Stimulated activated CD4-positive, alpha-beta T cell treated with anti-CD3 and anti-CD28 coated beads, Interleukin-4, amount 100 ng/mL, for 24 hours (primary cell): Measurements from ENCODE around the gene DNAH5.
"Not testable (repeated sequence)": the region's sequence is repeated elsewhere in the genome, so short reads cannot be mapped to it uniquely, and the experiment has no call there.

Source experiments
- DNase-seq: peaks from one replicate; pipeline ENCODE4 v3.0.0-alpha.2; 2020

Gene DNAH5

DNA sequence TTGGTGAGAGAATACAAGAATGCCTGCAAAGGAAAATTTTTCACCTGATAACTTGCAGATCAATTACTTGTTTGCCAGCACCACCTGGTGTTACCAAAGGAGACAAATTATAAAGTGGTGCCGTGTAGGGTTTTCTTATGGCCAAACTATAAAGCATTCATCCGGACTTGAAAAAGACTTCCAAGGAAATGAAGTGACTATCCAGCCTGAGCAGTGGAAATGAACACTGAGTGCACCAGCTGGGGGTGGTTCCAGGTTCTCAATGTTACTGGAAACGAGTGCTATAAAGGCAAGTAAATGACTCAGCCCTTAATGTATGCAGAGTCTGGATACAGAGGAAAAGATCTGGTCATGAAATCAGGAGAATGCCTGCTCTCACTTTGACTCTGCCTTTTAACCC lies 113.1 kb downstream of the DNAH5 start:
- DNase-seq: no peak

DNA sequence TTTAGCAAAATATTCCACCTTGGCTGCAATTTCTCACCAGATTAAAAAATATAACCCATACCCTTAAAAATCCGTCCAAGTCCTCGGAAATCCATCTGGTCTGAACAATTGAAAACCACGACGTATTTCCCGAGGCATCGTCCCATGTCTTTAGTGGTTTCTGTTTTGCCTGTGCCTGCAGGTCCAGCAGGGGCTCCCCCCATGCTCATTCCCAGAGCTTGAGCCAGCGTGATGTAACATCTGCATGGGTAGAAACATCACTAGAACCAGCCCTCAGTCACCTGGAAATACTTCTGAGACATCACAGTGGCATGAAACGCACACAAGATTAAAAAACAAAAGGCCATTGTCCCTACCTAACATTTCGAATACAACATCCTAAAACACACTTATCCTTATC lies 114.0 kb downstream of the DNAH5 start:
- DNase-seq: no peak

DNA sequence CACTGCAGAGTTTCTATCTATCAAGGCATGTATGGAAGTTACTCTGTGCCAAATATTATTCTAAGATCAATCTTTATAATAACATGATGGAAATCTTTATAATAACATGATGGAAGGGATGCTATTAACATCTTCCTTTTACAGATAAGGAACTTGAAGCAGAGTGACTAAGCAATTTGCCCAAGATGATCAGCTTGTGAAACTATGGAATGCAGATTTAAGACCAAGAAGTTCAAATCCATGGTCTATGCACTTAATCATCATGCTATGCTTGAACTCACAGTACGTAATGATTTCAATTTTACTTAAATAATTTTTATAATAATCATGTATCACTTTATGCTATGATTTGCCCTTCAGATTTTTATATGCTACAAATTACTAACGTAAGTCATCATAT lies 123.1 kb downstream of the DNAH5 start:
- no peak for DNase-seq

DNA sequence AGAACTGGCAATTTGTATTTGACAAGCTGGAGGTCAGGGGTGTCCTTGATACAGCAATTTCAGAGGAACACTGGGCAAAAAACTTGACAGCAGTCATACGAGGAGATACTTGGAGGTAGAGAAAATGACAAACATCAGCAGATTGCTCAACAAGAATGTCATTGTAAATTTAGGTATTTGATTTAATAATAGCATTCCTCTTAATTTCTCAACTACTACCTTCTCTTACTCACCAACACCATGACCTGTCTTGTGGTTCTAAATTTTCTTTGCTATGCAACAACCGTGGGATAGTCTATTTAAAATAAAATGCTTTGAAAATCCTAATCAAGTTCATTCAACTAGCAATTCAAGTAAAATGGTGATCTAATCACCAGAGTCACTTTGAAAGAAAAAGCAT lies 128.4 kb downstream of the DNAH5 start:
- no peak for DNase-seq

DNA sequence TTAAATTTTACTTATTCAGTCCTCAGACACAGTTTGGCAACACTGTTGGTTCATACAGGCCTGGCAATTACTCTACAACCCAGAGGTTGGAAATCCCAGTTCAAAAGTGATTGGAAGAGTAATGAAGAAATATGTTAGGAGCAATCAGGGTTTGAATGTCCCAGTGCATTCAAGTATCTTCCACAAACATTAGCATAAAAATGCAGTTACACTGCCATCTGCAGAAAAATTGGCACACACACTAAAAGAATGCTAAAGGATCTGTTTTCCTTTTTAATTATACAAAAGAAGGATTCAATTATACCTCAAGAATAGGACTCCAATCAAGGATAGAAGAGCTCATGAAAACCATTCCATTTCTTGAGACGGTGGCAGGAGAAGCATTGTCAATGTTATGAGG lies 130.2 kb downstream of the DNAH5 start:
- no peak for DNase-seq

DNA sequence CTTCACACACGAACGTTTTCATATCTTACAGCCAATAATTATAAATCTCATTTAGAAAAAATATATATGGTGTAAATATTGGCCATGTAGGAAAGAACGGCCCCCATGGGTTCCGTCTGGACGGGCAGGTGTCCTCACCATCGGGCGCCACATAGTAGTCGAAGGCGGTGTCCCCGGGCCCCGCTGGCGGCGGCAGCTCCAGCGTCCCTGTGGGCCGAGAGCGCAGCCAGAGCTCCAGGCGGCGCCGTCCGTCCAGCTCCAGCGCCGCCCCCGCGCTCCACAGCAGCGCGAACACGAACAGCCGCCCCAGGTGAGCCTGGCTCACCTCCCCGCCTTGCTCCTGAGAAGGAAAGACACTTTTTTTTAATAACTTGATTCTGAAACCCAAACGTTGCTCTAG lies 134.6 kb downstream of the DNAH5 start:
- no peak for DNase-seq

DNA sequence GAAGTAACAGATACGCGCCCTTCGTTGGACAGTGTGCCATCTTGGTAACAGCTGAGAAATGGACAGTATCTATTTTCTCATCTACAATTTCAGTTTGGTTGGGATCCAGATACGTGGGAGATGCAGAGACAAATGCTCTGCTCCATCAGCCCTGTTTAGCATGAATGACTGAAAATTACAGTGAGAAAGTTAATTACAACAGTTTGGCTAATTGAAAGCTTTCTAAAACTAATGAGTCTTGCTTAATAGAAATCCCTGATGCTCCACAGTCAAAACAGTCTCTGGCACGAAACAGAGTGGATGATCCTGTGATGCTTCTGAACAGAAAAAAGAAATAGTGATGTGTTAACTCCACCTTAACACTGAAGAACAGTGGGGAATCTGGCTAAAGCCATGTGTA lies 140.2 kb downstream of the DNAH5 start:
- DNase-seq: no peak

DNA sequence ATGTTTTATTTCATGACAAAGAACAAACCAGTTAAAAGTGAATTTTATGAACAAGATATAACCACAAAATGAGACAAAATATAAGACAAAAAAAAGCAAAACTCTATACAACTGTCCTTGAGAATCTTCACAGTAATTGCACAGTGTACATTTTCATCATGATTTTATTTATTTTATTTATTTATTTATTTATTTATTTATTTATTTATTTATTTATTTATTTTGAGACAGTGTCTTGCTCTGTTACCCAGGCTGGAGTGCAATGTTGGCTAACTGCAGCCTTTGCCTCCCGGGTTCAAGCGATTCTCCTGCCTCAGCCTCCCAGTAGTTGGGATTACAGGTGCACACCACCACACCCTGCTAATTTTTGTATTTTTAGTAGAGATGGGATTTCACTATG lies 145.9 kb downstream of the DNAH5 start:
- not testable (repeated sequence) for DNase-seq

DNA sequence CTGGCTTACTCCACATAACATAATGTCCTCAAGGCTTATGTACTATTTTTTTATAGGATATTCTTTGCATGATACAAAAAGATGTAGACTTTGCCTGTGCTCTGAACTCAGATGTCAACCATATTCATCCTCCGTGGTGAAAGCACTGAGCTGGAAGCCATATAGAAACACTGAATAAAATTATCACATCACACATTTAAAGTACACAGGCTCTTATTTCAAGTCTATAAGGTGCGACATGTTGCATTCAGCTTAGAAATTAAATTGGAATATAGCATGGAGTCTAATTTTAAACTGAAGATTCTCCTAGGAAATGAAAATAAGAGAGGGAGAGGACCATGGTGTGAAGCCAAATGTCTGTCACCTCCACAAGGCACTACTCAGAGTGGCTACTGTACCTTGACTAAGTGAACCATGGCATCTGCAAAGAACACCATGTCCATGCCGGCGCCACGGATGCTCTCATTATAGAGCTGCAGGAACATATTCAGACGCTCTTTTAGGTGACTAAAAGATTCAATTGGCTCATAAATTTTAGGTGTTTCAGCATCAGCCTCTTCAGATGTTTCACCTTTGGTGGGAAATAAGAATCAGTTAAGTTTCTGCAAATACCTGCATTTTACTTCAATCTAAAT lies 158.6 kb downstream of the DNAH5 start:
- no peak for DNase-seq

DNA sequence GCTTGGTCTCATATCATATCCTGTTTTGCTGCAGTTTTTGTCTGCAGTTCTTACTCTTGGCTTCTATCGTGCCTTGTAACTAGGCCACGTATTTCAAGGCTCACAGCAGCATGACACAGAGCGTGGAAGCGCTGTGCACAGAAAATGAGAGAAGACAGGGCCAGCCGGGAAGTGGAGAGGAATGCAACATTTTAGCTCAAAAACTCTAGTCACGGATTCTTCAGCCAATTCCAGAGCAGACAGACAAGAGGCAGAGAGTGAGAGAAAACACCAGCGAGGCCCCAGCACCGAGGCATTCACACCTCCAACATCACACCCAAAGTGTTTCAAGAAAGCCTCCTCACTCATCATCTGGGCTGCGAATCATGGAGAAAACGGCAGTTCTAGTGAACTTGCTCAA lies 160.8 kb downstream of the DNAH5 start:
- DNase-seq: no peak

DNA sequence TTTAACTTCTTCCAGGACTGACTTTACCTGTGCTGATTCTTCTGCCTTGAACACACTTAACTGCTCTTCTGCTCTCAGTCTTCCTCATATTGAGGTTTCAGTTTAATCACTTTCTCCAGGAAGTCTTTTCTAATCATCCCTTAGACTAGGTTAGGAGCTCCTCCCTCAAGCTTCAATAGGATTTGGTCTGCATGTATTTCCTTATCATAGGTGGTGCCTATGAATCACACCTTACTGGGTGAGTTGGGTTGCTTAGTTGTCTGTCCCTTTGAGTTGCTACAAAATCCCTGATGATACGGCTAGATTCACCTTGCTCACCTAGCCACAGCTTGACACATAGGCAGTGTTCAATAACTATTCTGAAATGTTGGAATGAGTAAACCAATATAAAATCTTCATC lies 164.4 kb downstream of the DNAH5 start:
- DNase-seq: no peak

DNA sequence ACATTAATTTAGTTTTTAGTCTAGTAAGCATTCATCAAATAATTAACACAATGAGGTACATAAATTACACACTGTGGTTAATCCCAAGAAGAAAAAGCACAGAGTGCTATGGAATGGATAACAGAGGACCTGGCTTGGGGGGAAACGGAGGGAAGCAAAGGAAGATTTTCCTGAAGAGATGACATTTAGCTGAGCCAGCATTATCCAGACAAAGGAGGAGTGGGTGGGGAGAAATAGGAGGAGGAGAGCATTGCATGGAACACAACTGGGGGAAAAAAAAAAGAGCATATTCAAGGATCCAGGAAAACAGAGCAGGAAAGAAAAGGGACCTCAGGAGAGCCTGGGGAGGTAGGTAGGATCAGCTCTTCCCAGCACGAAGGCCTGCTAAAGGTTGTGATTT lies 170.8 kb downstream of the DNAH5 start:
- no peak for DNase-seq

DNA sequence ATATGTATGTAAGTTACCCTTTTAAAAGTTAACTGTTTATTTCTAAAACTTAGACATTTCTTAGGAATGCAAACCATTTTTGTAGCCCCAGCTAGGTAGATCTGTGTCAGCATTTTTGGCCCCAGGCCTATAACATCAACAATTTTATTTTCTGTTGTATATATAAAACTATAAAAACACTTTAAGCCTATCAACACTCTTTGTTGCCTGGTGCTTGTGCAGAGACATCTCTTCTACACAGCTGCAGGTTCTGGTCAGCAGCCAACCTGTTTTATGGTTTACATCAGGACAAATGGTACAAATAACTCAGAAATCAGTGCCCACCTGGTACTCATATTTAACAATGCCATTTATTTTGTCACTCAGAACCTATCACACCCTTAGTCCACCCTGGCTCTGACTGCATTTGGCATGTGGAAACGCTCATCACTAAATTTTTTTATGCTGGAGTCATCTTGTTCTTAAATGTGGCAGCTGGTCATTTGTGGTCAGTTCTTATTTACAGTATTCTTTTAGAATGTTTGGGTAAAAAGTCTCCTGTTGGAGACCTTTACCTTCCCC lies 173.4 kb downstream of the DNAH5 start:
- no peak for DNase-seq

DNA sequence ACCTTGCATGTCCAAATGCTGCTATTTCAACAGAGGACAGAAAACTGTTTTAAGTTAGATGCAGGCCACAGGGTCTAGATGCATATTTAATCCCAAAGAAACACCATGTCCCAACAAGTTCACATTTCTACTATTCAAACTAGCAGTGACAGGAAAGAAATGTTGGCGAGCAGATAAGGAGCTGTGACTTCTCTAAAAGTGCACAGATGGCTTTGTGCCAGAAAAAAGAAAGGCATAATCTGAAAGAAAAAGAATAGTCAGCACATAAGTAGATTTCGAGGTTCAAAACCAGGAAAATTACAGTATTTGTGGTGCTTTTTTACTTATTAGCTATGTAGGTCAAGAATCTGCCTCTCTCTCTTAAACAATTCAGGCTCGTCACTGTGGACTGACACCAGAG lies 178.3 kb downstream of the DNAH5 start:
- DNase-seq: no peak

DNA sequence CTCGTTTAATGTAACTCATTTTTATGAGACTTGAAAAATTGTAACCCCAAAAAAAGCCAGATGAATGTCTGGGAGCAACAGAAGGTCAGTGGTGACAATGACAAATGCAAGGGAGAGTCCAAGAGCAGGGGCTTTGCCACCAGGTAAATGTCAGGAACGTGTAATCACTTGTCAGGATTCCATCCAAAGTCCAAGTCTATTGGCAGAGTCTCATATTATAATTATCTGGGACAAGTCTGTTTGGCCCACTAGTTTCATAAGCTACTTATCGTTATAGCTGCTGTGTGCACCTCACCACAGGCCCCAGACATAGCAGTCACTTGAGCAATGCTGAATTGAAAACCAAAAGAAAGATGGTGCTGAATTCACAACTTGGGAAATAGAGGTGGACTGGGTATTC lies 180.8 kb downstream of the DNAH5 start:
- DNase-seq: no peak

DNA sequence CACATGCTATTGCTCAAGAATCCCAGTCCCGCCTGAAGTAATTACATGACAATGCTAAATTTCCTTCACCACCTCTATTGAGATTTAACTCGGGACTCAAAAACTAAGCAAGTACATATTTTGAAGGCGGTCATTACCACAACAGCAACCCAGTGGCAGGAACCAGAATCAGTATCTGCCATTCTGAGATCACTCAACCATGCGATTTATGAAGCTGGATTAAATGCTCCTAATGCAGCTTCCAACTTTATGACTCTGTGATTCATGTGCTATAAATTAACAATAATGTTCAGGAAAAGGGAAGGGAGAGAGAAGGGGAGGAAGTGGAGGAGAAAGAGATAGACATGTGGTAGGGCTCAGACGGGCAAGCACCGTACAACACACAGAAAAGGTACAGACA lies 194.7 kb downstream of the DNAH5 start:
- no peak for DNase-seq

DNA sequence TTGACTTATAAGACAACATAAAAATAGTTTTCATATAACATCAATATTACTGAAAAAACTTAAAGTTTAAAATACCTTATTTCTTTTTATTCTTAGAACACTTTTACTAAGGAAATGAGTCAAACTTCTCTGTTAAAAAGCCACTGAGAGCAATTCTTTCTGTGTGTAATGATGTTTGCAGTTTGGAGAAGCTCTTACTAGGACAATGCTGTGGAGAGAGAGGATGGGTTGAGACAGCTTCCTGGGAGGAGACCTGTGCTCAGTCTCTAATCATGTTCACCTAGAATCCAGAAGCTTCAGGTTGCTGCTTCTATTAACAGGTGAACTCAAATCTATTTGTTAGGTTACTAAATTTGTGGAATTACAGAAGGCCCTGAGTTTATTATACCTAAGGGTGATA lies 198.5 kb downstream of the DNAH5 start:
- no peak for DNase-seq

DNA sequence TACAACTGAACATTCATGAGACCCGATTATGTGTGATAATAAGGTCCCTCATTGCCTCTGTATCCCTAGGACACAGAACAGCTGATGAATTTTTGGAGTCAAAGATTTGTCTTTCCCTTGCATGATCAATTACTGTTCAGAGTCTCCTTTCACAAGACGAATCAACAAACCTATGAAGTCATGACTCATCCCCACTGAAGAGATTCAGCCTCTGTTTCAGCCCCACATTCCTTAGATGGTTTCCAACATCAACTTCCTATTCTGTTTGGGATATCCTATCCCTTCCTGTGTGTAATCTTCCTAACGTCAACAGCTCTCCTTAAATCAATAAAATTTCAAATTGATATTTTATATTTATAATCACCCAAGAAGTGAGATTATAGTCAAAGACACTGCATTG lies 199.0 kb downstream of the DNAH5 start:
- no peak for DNase-seq

DNA sequence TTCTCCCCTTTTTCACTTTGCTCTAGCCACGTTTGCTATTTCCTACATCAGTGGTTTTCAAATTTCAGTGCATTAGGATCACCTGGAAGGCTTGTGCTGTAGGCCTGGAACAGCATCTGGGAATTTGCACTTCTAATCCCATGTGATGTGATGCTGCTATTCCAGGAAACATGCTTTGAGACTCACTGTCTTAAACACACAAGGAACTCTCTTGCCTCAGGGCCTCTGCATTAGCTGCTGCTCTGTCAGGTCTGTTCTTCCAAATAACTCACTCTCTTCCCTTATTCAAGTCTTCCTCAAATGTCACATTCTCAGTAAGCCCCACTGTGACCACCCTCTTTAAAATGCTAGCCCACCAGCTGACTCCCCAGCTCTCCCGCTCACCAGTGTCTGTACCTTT lies 204.0 kb downstream of the DNAH5 start:
- no peak for DNase-seq

DNA sequence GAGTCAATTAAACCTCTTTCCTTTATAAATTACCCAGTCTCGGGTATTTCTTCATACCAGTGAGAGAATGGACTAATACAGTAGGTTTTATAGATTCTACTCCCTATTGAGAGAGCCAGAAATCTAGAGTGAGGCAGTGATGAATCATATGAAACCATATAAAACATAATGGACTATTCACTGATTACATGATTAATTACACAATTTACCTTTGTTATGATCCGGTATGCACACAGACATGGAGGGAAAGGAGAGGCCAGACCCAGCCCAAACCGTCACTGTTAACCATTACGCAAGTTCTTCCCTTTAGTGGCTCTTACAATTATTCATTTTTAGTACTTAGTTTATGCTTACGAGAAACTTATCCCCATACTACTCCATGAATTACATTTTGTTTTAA lies 205.0 kb downstream of the DNAH5 start:
- no peak for DNase-seq

DNA sequence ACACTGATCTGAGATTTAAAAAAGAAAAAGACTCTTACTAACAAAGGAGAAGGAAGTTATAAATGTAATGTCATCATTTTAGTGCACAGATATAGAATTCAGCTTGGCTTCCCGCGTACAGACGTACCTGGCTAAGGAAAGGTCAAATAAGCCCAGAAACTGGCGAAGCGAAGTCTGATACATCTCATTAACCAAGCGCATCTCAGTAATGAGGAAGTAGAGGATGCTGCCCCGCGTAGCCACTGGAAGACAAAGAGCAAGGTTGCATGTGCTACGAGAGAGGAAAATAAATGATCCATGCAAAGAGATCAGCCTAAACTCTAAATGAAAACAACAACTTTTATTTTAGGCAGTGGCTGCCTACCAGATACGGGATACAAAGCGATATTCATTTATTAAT lies 208.8 kb downstream of the DNAH5 start:
- no peak for DNase-seq

DNA sequence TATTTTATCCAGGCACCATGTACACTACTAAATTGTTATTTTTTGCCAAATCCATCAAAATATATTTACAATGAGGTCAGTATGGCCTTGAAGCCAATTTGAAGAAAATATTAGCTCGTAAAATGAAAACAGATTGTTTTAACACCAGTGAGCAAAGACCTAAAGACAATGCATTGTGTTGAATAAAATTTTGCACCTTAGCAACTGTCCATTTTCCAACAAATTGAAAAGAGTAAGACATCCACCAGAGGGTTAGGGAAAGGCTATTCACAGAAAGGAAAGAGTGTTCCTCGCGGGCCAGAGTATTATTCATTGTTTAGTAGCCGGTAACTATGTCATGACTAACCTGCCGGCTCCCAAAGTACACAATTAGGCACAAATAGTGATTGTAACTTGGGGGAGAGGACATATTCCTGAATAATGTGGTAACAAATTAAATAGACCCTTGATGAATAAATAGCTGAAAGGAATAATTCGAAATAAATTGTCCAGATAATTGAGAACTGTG lies 213.3 kb downstream of the DNAH5 start:
- DNase-seq: no peak

DNA sequence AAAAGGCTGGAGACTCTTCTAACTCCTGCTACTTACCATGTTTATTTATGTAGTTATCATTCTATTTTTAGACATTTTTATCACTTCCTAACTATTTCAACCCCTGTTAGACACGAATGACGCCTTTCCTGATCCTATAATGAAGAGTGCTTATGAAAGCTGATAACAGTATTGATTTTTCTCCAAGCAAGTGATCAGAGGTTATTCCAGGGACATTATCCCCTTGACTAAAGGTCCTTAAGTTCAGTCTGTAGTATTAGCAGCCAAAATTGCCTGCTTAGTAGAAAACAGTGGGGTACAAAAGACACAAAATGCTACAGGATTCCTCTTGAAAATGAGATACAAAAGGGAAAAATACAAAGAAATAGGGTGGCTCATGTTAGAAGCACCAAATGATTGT lies 235.6 kb downstream of the DNAH5 start:
- DNase-seq: no peak

DNA sequence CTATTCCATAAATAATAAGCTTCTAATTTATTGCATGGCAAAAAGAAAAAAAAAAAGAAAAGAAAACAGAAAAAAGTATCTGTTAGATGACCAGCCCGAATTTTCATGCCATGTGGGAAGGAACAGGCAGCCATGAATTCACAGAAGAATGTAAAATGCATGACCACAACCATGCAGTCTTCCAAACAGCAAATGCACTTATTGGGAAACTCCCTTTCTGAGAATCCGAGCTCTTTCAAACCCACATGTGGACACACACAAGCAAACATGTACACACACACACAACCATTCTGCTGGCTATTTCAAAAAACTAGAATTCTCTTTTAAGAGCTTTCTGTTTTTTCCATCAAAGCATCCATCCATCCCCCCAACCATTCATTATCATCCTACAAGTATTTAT lies 236.1 kb downstream of the DNAH5 start:
- no peak for DNase-seq

DNA sequence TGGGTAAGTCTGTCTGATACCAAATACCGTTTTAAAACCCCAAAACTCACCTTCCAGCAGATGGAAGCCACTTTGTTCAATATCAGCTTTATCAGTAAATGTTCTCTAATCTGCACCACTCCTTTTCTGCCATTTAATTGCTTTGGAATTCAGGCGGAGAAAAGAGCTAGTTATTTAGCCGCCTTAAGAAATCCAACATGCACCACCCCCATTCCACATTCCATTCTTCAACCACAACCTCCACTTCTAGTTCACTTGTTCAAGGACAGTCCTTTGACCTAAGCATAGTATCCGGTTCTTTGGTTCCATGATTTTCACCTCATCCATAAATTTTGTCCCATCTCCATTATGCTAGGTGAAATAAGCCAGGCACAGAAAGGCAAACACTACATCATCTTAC lies 240.1 kb downstream of the DNAH5 start:
- DNase-seq: no peak
